ENCODE measurements around the gene MBNL2. TPM values are rescaled to one million over a fixed set of nuclear protein-coding genes. Genes with fewer than 3 reads are reported as not detected.

MBNL2 gene
- total RNA-seq, 4 donors from 2014 or later, result 113 to 129 (median 118) TPM

- WGBS, 2 donors (ENCODE audit: low coverage in 1 of 2), result 26 to 36% methylated on average over 1 to 6 of the region's 6 CpGs
- H3K27ac ChIP-seq, result peak overlapping the region; percentile 79 to 98 (median 94)
- peak overlapping the region in 1 of 2 donors; percentile 65 for H3K4me3 ChIP-seq
- TF ChIP-seq EP300 (IDR thresholded peaks at IDR 0.05) (no peak), CTCF (IDR thresholded peaks at IDR 0.05) (peak in 1 of 4 experiments; percentile 25), POLR2AphosphoS5 (IDR thresholded peaks at IDR 0.05) (no peak), POLR2A (IDR thresholded peaks at IDR 0.05) (no peak)
- H3K4me1 ChIP-seq, result peaks cover 24 to 73% (median 33%) of the 10 kb centered on the region in 3 donors
- no peaks in the 10 kb centered on the region for H3K9me3 ChIP-seq
- H3K36me3 ChIP-seq, result peaks cover 0 to 7% of the 10 kb centered on the region in 2 donors
- no peaks in the 10 kb centered on the region for H3K27me3 ChIP-seq
- ATAC-seq, result no peak
Measured at GRCh38 chr13:97226788-97227627, 4.9 kb downstream of the MBNL2 start.

- WGBS, 2 donors (ENCODE audit: low coverage in 1 of 2), result 50 to 61% methylated on average over 2 to 3 of the region's 3 CpGs
- peaks cover 28 to 93% (median 33%) of the 10 kb centered on the region in 3 donors for H3K4me1 ChIP-seq
- H3K27ac ChIP-seq, result peak overlapping the region in 2 of 4 donors; percentile 7 to 32
- H3K27me3 ChIP-seq, result no peaks in the 10 kb centered on the region
- TF ChIP-seq POLR2A (IDR thresholded peaks at IDR 0.05) (no peak), CTCF (IDR thresholded peaks at IDR 0.05) (no peak), POLR2AphosphoS5 (IDR thresholded peaks at IDR 0.05) (no peak), EP300 (IDR thresholded peaks at IDR 0.05) (no peak)
- H3K4me3 ChIP-seq, result no peak overlapping the region
- no peaks in the 10 kb centered on the region for H3K9me3 ChIP-seq
- H3K36me3 ChIP-seq, result peaks cover 0 to 7% of the 10 kb centered on the region in 2 donors
- no peak for ATAC-seq
Measured at GRCh38 chr13:97228850-97229521, 6.9 kb downstream of the MBNL2 start.

- H3K9me3 ChIP-seq, result no peaks in the 10 kb centered on the region
- peaks cover 30 to 100% (median 39%) of the 10 kb centered on the region in 3 donors for H3K4me1 ChIP-seq
- peak overlapping the region in 3 of 4 donors; percentile 9 to 34 (median 28) for H3K27ac ChIP-seq
- H3K36me3 ChIP-seq, result peaks cover 0 to 7% of the 10 kb centered on the region in 2 donors
- no peak overlapping the region for H3K4me3 ChIP-seq
- TF ChIP-seq POLR2AphosphoS5 (IDR thresholded peaks at IDR 0.05), result peak; percentile 19
- no peak for TF ChIP-seq POLR2A (IDR thresholded peaks at IDR 0.05)
- WGBS, 2 donors (ENCODE audit: low coverage in 1 of 2), result 74 to 95% methylated on average over 3 of the region's 3 CpGs
- H3K27me3 ChIP-seq, result no peaks in the 10 kb centered on the region
- no peak for ATAC-seq
Measured at GRCh38 chr13:97229699-97230098, 7.6 kb downstream of the MBNL2 start.

- Histone ChIP-seq H3K27ac (peak overlapping the region in 3 of 4 donors; percentile 25 to 28 (median 28)), H3K36me3 (peaks cover 0 to 7% of the 10 kb centered on the region in 2 donors), H3K27me3 (no peaks in the 10 kb centered on the region), H3K4me1 (peaks cover 30 to 100% (median 45%) of the 10 kb centered on the region in 3 donors), H3K9me3 (no peaks in the 10 kb centered on the region), H3K4me3 (no peak overlapping the region)
- TF ChIP-seq EP300 (IDR thresholded peaks at IDR 0.05) (no peak), POLR2A (IDR thresholded peaks at IDR 0.05) (no peak), POLR2AphosphoS5 (IDR thresholded peaks at IDR 0.05) (no peak), CTCF (IDR thresholded peaks at IDR 0.05) (no peak)
- ATAC-seq, result no peak
- 19 to 95% methylated on average over 2 of the region's 4 CpGs for WGBS, 2 donors (ENCODE audit: low coverage in 1 of 2)
Measured at GRCh38 chr13:97231118-97231828, 9.1 kb downstream of the MBNL2 start.

GRCh38 chr13:97231829-97232196 lies 9.7 kb downstream of the MBNL2 start:
- no peak overlapping the region for H3K4me3 ChIP-seq
- peaks cover 28 to 100% (median 41%) of the 10 kb centered on the region in 3 donors for H3K4me1 ChIP-seq
- WGBS, 2 donors (ENCODE audit: low coverage in 1 of 2), result 46 to 49% methylated on average over 6 of the region's 6 CpGs
- no peaks in the 10 kb centered on the region for H3K9me3 ChIP-seq
- ATAC-seq, result peak; percentile 29
- H3K27ac ChIP-seq, result peak overlapping the region in 2 of 4 donors; percentile 25 to 28
- H3K27me3 ChIP-seq, result no peaks in the 10 kb centered on the region
- peaks cover 0 to 7% of the 10 kb centered on the region in 2 donors for H3K36me3 ChIP-seq
- TF ChIP-seq EP300 (IDR thresholded peaks at IDR 0.05) (no peak), CTCF (IDR thresholded peaks at IDR 0.05) (no peak), POLR2AphosphoS5 (IDR thresholded peaks at IDR 0.05) (no peak)
